Omental fat pad (tissue), 4 donors: Measurements from ENCODE around the gene ABCB1. TPM values are rescaled to one million over a fixed set of nuclear protein-coding genes. Genes with fewer than 3 reads are reported as not detected.

Source experiments
- ATAC-seq: fragments of 150-250 bp; one replicate; pipeline ENCODE4 v1.9.1; 2016; ENCODE audit warnings: mild to moderate bottlenecking, moderate library complexity; ENCODE audit not compliant: low FRiP score
- DNase-seq: peaks from one replicate; pipeline ENCODE4 v3.0.0-alpha.2; 2019; ENCODE audit warnings: low spot score
- total RNA-seq, 4 donors: library from RNA; depleted of rRNA; stranded (reverse); fragments of >200 nt; gene quantifications; one replicate each; pipeline ENCODE4 v1.1.0, GENCODE V29; 2016
- TF ChIP-seq, protein P1 (sequence below), 3 donors: fragments of 450-650 bp; IDR thresholded peaks; one replicate each; pipeline ENCODE4 v1.5.1; 2016 to 2017; ENCODE audit warnings: antibody characterized with exemption in 3 of 3, mild to moderate bottlenecking in 3 of 3, moderate library complexity in 2 of 3

The ABCB1 gene
- total RNA-seq, 4 donors from 2014 or later = 5.8 to 21.1 (median 11.9) TPM

DNA sequence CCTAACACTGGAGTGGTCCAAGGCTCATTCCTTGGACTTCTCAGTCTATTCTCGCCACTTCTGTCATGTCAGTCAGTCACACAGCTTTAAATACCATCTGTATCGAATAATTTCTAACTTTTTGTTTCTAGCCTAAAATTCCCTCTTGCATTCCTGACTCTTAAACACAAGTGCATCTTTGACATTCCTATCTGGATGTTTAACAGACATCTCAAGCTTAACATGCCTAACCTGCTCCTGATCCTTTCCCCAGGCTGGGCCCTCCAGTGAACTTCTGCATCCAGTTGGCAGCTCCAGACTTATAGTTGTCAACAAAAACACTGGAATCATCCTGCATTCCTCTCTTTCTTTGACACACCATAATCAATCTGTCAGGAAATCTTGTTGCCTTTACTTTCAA, 120.7 kb downstream of the ABCB1 start:
- TF ChIP-seq, protein P1, sequence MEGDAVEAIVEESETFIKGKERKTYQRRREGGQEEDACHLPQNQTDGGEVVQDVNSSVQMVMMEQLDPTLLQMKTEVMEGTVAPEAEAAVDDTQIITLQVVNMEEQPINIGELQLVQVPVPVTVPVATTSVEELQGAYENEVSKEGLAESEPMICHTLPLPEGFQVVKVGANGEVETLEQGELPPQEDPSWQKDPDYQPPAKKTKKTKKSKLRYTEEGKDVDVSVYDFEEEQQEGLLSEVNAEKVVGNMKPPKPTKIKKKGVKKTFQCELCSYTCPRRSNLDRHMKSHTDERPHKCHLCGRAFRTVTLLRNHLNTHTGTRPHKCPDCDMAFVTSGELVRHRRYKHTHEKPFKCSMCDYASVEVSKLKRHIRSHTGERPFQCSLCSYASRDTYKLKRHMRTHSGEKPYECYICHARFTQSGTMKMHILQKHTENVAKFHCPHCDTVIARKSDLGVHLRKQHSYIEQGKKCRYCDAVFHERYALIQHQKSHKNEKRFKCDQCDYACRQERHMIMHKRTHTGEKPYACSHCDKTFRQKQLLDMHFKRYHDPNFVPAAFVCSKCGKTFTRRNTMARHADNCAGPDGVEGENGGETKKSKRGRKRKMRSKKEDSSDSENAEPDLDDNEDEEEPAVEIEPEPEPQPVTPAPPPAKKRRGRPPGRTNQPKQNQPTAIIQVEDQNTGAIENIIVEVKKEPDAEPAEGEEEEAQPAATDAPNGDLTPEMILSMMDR (IDR thresholded peaks at IDR 0.05) = no peak
- ATAC-seq (no peak), DNase-seq (no peak)

DNA sequence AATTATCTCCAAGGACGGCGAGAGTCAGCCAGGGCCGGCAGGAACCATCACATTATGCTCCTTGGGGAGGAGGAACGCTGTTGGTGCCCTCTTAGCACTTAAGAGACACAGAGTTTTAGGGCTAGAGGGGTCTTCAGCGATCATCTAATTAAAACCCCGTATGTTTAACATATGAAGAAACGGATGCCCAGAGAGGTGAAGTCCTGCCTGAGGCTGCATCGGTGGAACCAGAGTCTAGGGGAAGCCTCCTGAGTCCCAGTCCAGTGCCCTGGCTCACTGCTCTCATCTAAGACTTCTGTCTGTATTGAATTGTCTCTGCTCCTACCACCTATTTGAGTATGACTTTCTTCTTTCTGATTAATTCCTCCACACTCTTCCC, 124.5 kb downstream of the ABCB1 start:
- TF ChIP-seq, protein P1 (IDR thresholded peaks at IDR 0.05) = no peak
- ATAC-seq = no peak

DNA sequence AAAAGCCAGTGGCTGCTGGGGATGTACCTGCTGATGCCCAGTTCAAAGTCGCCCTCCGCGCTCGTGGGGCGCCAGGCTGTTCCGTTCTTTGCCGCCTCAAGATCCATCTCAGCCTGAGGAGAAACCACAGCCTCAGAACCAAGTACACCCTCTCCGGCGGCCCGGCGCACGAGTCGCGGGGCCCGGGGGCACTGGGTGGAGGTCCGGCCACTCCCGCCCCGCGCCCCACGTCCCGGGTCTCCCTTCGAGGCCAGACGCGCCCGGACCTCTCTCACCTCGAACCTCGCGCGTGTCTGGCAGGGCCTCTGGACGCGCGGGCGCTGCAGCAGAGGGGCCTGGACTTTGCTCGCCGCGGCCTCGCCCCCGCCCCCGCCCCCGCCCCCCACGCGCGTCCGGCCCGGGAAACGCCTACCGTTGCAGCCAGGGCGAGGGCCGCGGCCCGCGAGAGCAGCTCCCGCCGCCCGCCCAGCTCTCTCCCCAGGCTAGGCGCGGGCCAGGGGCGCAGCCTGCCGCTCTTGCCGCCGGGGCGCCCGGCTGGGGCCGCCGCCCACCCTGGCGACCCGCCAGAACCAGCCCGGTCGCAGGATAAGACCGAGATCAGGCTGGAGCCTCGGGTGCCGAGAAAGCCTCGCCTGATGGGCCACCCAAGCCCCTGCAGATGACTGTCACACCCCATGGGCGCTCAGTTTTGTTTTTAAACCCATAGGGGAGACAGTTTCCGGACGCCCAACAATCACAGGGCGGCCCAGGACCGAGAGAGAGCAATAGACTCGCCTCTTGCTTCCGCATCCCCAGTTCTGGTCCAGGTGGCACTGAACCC, 125.1 kb downstream of the ABCB1 start, which contains the start of gene ABCB4:
TSS of gene ABCB4 (minus strand) at position 322 of the 820 bp plus-strand sequence. CDS start at position 107, 215 bp downstream.
- DNase-seq (no peak), ATAC-seq (peak; percentile 42)
- TF ChIP-seq, protein P1 (IDR thresholded peaks at IDR 0.05) = no peak

More for the DNA sequence above, 124.5 kb downstream of the ABCB1 start:
- DNase-seq = no peak

DNA sequence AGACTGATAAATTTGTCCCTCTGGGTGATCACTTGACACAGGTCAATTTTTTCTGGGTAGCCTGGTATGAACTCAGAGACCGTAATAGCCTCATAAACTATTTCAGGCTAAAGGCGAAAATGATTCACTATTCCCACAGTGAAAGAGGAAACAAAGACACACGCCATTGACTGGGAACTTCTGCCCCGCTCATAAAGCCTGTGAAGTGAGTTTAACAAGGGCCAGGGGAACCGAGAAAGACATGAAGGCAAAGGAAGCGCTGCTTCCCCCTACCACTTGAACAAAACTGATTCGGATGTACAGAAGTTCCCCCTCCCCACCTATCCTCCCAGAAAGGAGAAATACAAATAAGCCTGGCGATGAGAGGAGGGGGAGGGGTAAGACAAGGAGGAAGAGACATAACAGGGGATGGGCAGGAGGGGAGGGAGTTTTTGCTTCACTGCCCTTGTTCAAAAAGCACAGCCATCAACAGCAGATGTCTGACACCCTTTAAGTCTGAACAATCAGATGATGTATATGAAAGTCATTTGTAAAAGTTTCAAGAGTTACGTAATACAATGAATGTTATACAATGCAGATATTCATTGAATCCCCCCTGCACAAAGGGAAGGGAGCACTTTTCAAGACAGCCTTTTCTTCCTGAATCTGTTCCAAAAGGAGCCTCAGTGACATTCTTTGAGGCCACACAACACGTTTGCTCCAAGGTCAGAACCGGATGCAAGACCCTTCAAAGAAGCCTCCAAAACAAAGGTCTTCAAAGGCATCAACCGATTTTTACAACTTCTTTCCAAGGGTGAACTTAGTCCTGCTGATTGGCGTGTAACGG, 125.9 kb downstream of the ABCB1 start:
- DNase-seq (no peak), ATAC-seq (peak; percentile 48)
- TF ChIP-seq, protein P1 (IDR thresholded peaks at IDR 0.05) = no peak

DNA sequence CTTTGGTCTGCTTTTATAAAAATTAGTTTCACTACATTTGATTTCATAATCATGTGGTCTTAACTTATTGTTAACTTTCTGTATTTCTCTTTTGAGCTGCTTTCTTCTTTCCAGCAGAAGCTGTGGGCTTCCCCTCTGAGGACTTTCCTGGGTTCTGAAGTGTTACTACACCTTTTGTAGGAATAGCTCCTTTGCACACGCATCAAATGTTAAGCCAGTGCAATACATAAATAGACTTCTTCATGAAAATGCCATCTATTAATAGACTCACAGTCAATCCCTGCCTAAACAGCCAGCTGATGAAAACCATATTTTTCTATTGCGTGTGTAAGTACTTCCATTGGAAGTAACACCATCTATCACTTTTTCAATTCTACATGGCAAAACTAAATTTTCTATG, 126.7 kb downstream of the ABCB1 start:
- TF ChIP-seq, protein P1 (IDR thresholded peaks at IDR 0.05) = no peak
- ATAC-seq = no peak
- no peak for DNase-seq

DNA sequence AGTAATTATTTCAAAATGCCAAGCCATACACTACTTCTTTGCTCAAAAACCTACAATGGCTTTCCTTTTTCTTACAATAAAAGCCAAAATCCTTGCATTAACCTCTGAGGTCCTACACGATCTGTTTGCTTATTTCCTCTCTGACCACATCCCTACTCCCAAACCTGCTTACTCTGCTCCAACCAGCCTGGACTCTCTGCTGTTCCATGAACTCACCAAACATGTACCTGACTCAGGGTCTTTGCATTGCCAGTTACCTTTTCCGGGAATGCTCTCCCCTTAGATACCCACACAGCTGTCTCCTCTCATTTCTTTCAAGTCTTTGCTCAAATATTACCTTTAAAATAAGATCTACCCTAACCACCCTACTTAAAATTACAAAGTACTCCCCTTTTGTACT, 127.5 kb downstream of the ABCB1 start:
- TF ChIP-seq, protein P1 (IDR thresholded peaks at IDR 0.05) = no peak
- DNase-seq = no peak
- no peak for ATAC-seq
